Caco-2 (cell line): Measurements from ENCODE around the gene GAREM2. TPM values are rescaled to one million over a fixed set of nuclear protein-coding genes. Genes with fewer than 3 reads are reported as not detected.
"Not testable (repeated sequence)": the region's sequence is repeated elsewhere in the genome, so short reads cannot be mapped to it uniquely, and the experiment has no call there.

Experiments used
- BruUV-seq: library from RNA; stranded (reverse); fragments of 400-500 nt; replicated peaks from 2 replicates; lab custom pipeline; 2021; lab: Mats Ljungman, UMichigan
- CTCF ChIA-PET: fragments of 300-600 bp; sonication (Branson Sonifier 250); formaldehyde crosslinking; loops from one replicate; lab custom pipeline; 2022; ENCODE audit warnings: antibody characterized with exemption; lab: Charles Lee
- POLR2A ChIA-PET: fragments of 300-600 bp; sonication (Branson Sonifier 250); formaldehyde crosslinking; loops from one replicate; lab custom pipeline; 2022; ENCODE audit warnings: antibody characterized with exemption; lab: Charles Lee
- DNase-seq, 2 experiments: peaks; one replicate each; pipeline versions ENCODE4 v3.0.0 to v3.0.0-alpha.2; 2020 to 2022
- H3K27me3 ChIP-seq: replicated peaks from 2 replicates; pipeline ENCODE4 v1.6.0; 2011; ENCODE audit warnings: low read length; ENCODE audit not compliant: control insufficient read depth, insufficient read depth
- H3K36me3 ChIP-seq: 2 replicates; pipeline ENCODE4 v1.5.1; 2011; ENCODE audit warnings: low read length; ENCODE audit not compliant: control insufficient read depth, insufficient read depth
- H3K4me1 ChIP-seq: fragments of 250-450 bp; sonication (Bioruptor Pico); 2 replicates; pipeline ENCODE4 v1.5.1; 2020; ENCODE audit warnings: mild to moderate bottlenecking
- H3K4me3 ChIP-seq: 2 replicates; pipeline ENCODE4 v1.5.1; 2011; ENCODE audit warnings: low read depth, mild to moderate bottlenecking, control low read depth, low read length
- H3K9me3 ChIP-seq: fragments of 250-450 bp; sonication (Bioruptor Pico); 2 replicates; pipeline ENCODE4 v1.5.1; 2020; ENCODE audit warnings: mild to moderate bottlenecking, moderate library complexity
- H3K27ac Mint-ChIP-seq: one replicate; pipeline ENCODE4 v1.8.0; 2022; ENCODE audit warnings: mixed read lengths; ENCODE audit not compliant: unreplicated experiment
- H3K27me3 Mint-ChIP-seq: one replicate; pipeline ENCODE4 v1.8.0; 2022; ENCODE audit warnings: mixed read lengths; ENCODE audit not compliant: insufficient read depth, unreplicated experiment
- H3K36me3 Mint-ChIP-seq: one replicate; pipeline ENCODE4 v1.8.0; 2022; ENCODE audit warnings: mild to moderate bottlenecking, mixed read lengths; ENCODE audit not compliant: insufficient read depth, unreplicated experiment
- H3K4me1 Mint-ChIP-seq: one replicate; pipeline ENCODE4 v1.8.0; 2022; ENCODE audit warnings: low read depth, mixed read lengths; ENCODE audit not compliant: unreplicated experiment
- H3K4me3 Mint-ChIP-seq: one replicate; pipeline ENCODE4 v1.8.0; 2022; ENCODE audit warnings: mild to moderate bottlenecking, moderate library complexity, mixed read lengths; ENCODE audit not compliant: unreplicated experiment
- H3K9me3 Mint-ChIP-seq: one replicate; pipeline ENCODE4 v1.8.0; 2022; ENCODE audit warnings: mixed read lengths; ENCODE audit not compliant: unreplicated experiment
- intact Hi-C: fragments of 100-400 bp; cut with micrococcal nuclease; formaldehyde crosslinking; loops from one replicate; pipeline ENCODE4 v1.10.0; 2022; ENCODE audit not compliant: unreplicated experiment
- total RNA-seq: library from RNA; stranded (reverse); gene quantifications from 2 replicates; pipeline ENCODE4 v1.2.3, GENCODE V29; 2022
- TF ChIP-seq, protein P1 (sequence below), 2 experiments: fragments of 200-600 bp in 1 of 2; IDR thresholded peaks; 1 replicate in 1 of 2; 2 replicates in 1 of 2; pipeline versions ENCODE4 v1.5.1 to v1.8.0; 2011 to 2022; ENCODE audit warnings: antibody characterized with exemption in 1 of 2, control low read depth in 1 of 2, inconsistent platforms in 1 of 2, low read depth in 1 of 2, low read length in 1 of 2, mild to moderate bottlenecking in 1 of 2, moderate library complexity in 1 of 2; ENCODE audit not compliant: insufficient read depth in 1 of 2, severe bottlenecking in 1 of 2, unreplicated experiment in 1 of 2

Gene GAREM2
- total RNA-seq, 1 experiment from 2014 or later: 23.6 TPM

DNA sequence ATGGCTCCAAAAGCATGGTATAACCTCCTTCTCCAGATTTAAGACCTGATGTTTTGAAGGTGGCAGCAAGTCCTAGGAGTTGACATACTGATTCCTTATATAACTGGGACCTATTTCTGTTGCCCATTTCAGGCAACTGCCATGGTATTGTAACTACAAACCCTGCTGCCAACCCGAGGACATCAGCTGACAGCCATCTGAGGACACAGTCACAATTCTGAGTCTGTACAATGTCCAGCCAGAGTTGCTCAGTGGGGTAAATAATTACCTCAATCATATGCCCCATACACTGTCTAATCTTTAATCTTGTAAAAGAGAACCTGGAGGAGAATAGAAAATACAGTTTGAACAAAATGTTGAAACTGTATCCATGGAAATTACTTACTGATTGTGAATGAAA lies 8.7 kb upstream of the GAREM2 start:
- TF ChIP-seq, protein P1, sequence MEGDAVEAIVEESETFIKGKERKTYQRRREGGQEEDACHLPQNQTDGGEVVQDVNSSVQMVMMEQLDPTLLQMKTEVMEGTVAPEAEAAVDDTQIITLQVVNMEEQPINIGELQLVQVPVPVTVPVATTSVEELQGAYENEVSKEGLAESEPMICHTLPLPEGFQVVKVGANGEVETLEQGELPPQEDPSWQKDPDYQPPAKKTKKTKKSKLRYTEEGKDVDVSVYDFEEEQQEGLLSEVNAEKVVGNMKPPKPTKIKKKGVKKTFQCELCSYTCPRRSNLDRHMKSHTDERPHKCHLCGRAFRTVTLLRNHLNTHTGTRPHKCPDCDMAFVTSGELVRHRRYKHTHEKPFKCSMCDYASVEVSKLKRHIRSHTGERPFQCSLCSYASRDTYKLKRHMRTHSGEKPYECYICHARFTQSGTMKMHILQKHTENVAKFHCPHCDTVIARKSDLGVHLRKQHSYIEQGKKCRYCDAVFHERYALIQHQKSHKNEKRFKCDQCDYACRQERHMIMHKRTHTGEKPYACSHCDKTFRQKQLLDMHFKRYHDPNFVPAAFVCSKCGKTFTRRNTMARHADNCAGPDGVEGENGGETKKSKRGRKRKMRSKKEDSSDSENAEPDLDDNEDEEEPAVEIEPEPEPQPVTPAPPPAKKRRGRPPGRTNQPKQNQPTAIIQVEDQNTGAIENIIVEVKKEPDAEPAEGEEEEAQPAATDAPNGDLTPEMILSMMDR (IDR thresholded peaks at IDR 0.05; ENCODE audit: insufficient read depth in 1 of 2, low read depth in 1 of 2, low read length in 1 of 2, severe bottlenecking in 1 of 2, unreplicated experiment in 1 of 2): no peak
- intact Hi-C loops: no loop called here
- BruUV-seq: no TSS peak
- no peaks in the 10 kb centered on the region for H3K36me3 ChIP-seq
- no peak for DNase-seq
- Mint-ChIP-seq H3K9me3 (no peaks in the 10 kb centered on the region), H3K27me3 (peaks cover 3% of the 10 kb centered on the region), H3K36me3 (no peaks in the 10 kb centered on the region), H3K4me3 (no peak overlapping the region), H3K4me1 (no peaks in the 10 kb centered on the region), H3K27ac (no peak overlapping the region)
- ChIA-PET POLR2A (no interaction called here), CTCF (no interaction called here)
- no peak overlapping the region for H3K4me3 ChIP-seq
- no peaks in the 10 kb centered on the region for H3K27me3 ChIP-seq
- H3K4me1 ChIP-seq: no peaks in the 10 kb centered on the region
- H3K9me3 ChIP-seq: no peaks in the 10 kb centered on the region

DNA sequence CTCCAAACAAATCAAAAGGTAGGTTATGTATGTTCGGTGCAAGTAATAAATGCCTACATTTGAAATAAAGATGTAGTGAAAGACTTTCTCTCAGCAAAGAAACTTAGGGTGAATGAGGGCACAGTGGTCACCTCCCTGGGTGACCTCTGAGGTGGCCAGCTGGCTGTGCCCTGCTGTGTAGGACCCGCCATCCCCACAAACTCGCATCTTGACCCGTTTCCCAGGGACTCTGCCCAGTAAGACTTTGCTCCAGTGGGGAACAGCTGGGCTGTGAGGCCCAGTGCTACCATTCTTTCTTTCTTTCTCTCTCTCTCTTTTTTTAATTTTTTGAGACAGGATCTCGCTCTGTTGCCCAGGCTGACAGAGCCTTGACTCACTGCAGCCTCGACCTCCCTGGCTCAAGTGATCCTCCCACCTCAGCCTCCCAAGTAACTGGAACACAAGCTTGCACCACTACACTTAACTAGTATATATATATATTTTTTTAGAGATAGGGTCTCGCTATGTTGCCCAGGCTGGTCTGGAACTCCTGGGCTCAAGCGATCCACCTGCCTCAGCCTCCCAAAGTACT lies 8.2 kb upstream of the GAREM2 start:
- H3K36me3 ChIP-seq: no peaks in the 10 kb centered on the region
- Mint-ChIP-seq H3K4me1 (no peaks in the 10 kb centered on the region), H3K4me3 (no peak overlapping the region), H3K27me3 (peaks cover 3% of the 10 kb centered on the region), H3K36me3 (no peaks in the 10 kb centered on the region), H3K9me3 (no peaks in the 10 kb centered on the region), H3K27ac (no peak overlapping the region)
- DNase-seq: no peak
- intact Hi-C loops: no loop called here
- POLR2A ChIA-PET: no interaction called here
- no peaks in the 10 kb centered on the region for H3K4me1 ChIP-seq
- H3K4me3 ChIP-seq: no peak overlapping the region
- CTCF ChIA-PET: interaction anchor here (0.7 kb wide), 1 partner anchor 45 kb away, joined by 6 read pairs; no protein-coding TSS in a partner anchor
- no peaks in the 10 kb centered on the region for H3K9me3 ChIP-seq
- TF ChIP-seq, protein P1 (IDR thresholded peaks at IDR 0.05; ENCODE audit: insufficient read depth in 1 of 2, low read depth in 1 of 2, low read length in 1 of 2, severe bottlenecking in 1 of 2, unreplicated experiment in 1 of 2): no peak
- H3K27me3 ChIP-seq: no peaks in the 10 kb centered on the region
- no TSS peak for BruUV-seq

DNA sequence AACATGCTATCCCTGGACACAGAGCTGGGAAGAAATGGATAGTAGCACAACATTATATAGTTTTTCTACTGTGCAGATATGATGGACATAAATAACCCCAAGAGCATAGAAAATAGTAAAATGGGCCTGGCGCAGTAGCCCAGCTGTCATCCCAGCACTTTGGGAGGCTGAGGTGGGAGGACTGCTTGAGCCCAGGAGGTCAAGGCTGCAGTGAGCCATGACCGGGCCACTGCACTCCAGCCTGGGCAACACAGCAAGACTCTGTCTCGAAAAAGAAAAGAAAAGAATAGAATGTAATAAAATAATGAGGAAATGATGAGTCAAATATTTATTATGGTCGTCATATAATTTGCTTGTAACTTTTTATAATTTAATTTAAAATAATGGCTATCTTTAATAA lies 7.5 kb upstream of the GAREM2 start:
- Mint-ChIP-seq H3K36me3 (no peaks in the 10 kb centered on the region), H3K4me3 (no peak overlapping the region), H3K27me3 (peaks cover 3% of the 10 kb centered on the region), H3K4me1 (no peaks in the 10 kb centered on the region), H3K27ac (no peak overlapping the region), H3K9me3 (no peaks in the 10 kb centered on the region)
- Histone ChIP-seq H3K27me3 (no peaks in the 10 kb centered on the region), H3K36me3 (no peaks in the 10 kb centered on the region), H3K4me3 (no peak overlapping the region), H3K4me1 (no peaks in the 10 kb centered on the region), H3K9me3 (no peaks in the 10 kb centered on the region)
- TF ChIP-seq, protein P1 (IDR thresholded peaks at IDR 0.05; ENCODE audit: insufficient read depth in 1 of 2, low read depth in 1 of 2, low read length in 1 of 2, severe bottlenecking in 1 of 2, unreplicated experiment in 1 of 2): no peak
- ChIA-PET POLR2A (no interaction called here), CTCF (interaction anchor here (0.7 kb wide), 1 partner anchor 46 kb away, joined by 6 read pairs; no protein-coding TSS in a partner anchor)
- intact Hi-C loops: no loop called here
- no TSS peak for BruUV-seq
- no peak for DNase-seq

DNA sequence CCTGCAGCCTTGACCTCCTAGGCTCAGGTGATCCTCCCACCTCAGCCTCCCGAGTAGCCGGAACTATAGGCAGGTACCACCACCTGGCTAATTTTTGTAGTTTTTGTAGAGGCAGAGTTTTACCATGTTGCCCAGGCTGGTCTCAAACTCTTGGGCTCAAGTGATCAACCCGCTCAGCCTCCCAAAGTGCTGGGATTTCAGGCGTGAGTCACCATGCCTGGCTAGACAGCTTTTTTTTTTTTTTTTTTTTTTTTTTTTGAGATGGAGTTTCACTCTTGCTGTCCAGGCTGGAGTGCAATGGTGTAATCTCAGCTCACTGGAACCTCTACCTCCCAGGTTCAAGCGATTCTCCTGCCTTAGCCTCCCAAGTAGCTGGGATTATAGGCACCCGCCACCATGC lies 6.3 kb upstream of the GAREM2 start:
- H3K36me3 ChIP-seq, H3K27me3 ChIP-seq, CTCF ChIA-PET, H3K4me1 ChIP-seq, H3K9me3 Mint-ChIP-seq, H3K4me1 Mint-ChIP-seq, H3K36me3 Mint-ChIP-seq, H3K4me3 ChIP-seq, H3K4me3 Mint-ChIP-seq, POLR2A ChIA-PET, intact Hi-C loops, H3K27me3 Mint-ChIP-seq, H3K9me3 ChIP-seq, H3K27ac Mint-ChIP-seq, BruUV-seq: not testable (repeated sequence)
- peak in 1 of 2 experiments; percentile 10 for DNase-seq
